Caco-2 (cell line): ENCODE data around the gene KIAA0319L. TPM values are rescaled to one million over a fixed set of nuclear protein-coding genes. Genes with fewer than 3 reads are reported as not detected.

Experiments
- BruUV-seq: library from RNA; stranded (reverse); fragments of 400-500 nt; replicated peaks from 2 replicates; lab custom pipeline; 2021; lab: Mats Ljungman, UMichigan
- CTCF ChIA-PET: fragments of 300-600 bp; sonication (Branson Sonifier 250); formaldehyde crosslinking; loops from one replicate; lab custom pipeline; 2022; ENCODE audit warnings: antibody characterized with exemption; lab: Charles Lee
- POLR2A ChIA-PET: fragments of 300-600 bp; sonication (Branson Sonifier 250); formaldehyde crosslinking; loops from one replicate; lab custom pipeline; 2022; ENCODE audit warnings: antibody characterized with exemption; lab: Charles Lee
- DNase-seq, 2 experiments: peaks; one replicate each; pipeline versions ENCODE4 v3.0.0 to v3.0.0-alpha.2; 2020 to 2022
- H3K27me3 ChIP-seq: replicated peaks from 2 replicates; pipeline ENCODE4 v1.6.0; 2011; ENCODE audit warnings: low read length; ENCODE audit not compliant: control insufficient read depth, insufficient read depth
- H3K36me3 ChIP-seq: 2 replicates; pipeline ENCODE4 v1.5.1; 2011; ENCODE audit warnings: low read length; ENCODE audit not compliant: control insufficient read depth, insufficient read depth
- H3K4me1 ChIP-seq: fragments of 250-450 bp; sonication (Bioruptor Pico); 2 replicates; pipeline ENCODE4 v1.5.1; 2020; ENCODE audit warnings: mild to moderate bottlenecking
- H3K4me3 ChIP-seq: 2 replicates; pipeline ENCODE4 v1.5.1; 2011; ENCODE audit warnings: low read depth, mild to moderate bottlenecking, control low read depth, low read length
- H3K9me3 ChIP-seq: fragments of 250-450 bp; sonication (Bioruptor Pico); 2 replicates; pipeline ENCODE4 v1.5.1; 2020; ENCODE audit warnings: mild to moderate bottlenecking, moderate library complexity
- H3K27ac Mint-ChIP-seq: one replicate; pipeline ENCODE4 v1.8.0; 2022; ENCODE audit warnings: mixed read lengths; ENCODE audit not compliant: unreplicated experiment
- H3K27me3 Mint-ChIP-seq: one replicate; pipeline ENCODE4 v1.8.0; 2022; ENCODE audit warnings: mixed read lengths; ENCODE audit not compliant: insufficient read depth, unreplicated experiment
- H3K36me3 Mint-ChIP-seq: one replicate; pipeline ENCODE4 v1.8.0; 2022; ENCODE audit warnings: mild to moderate bottlenecking, mixed read lengths; ENCODE audit not compliant: insufficient read depth, unreplicated experiment
- H3K4me1 Mint-ChIP-seq: one replicate; pipeline ENCODE4 v1.8.0; 2022; ENCODE audit warnings: low read depth, mixed read lengths; ENCODE audit not compliant: unreplicated experiment
- H3K4me3 Mint-ChIP-seq: one replicate; pipeline ENCODE4 v1.8.0; 2022; ENCODE audit warnings: mild to moderate bottlenecking, moderate library complexity, mixed read lengths; ENCODE audit not compliant: unreplicated experiment
- H3K9me3 Mint-ChIP-seq: one replicate; pipeline ENCODE4 v1.8.0; 2022; ENCODE audit warnings: mixed read lengths; ENCODE audit not compliant: unreplicated experiment
- intact Hi-C: fragments of 100-400 bp; cut with micrococcal nuclease; formaldehyde crosslinking; loops from one replicate; pipeline ENCODE4 v1.10.0; 2022; ENCODE audit not compliant: unreplicated experiment
- total RNA-seq: library from RNA; stranded (reverse); gene quantifications from 2 replicates; pipeline ENCODE4 v1.2.3, GENCODE V29; 2022
- TF ChIP-seq, protein P1 (sequence below), 2 experiments: fragments of 200-600 bp in 1 of 2; IDR thresholded peaks; 1 replicate in 1 of 2; 2 replicates in 1 of 2; pipeline versions ENCODE4 v1.5.1 to v1.8.0; 2011 to 2022; ENCODE audit warnings: antibody characterized with exemption in 1 of 2, control low read depth in 1 of 2, inconsistent platforms in 1 of 2, low read depth in 1 of 2, low read length in 1 of 2, mild to moderate bottlenecking in 1 of 2, moderate library complexity in 1 of 2; ENCODE audit not compliant: insufficient read depth in 1 of 2, severe bottlenecking in 1 of 2, unreplicated experiment in 1 of 2

Gene KIAA0319L
- total RNA-seq, 1 experiment from 2014 or later: 39.9 TPM

GRCh38 chr1:35519432-35519831 is 37.8 kb downstream of the KIAA0319L start:
- peaks cover 7% of the 10 kb centered on the region for H3K36me3 Mint-ChIP-seq
- Histone ChIP-seq H3K36me3 (no peaks in the 10 kb centered on the region), H3K4me3 (no peak overlapping the region), H3K4me1 (peaks cover 2% of the 10 kb centered on the region), H3K27me3 (no peaks in the 10 kb centered on the region), H3K9me3 (no peaks in the 10 kb centered on the region)
- H3K4me1 Mint-ChIP-seq: peaks cover 24% of the 10 kb centered on the region
- TF ChIP-seq, protein P1, sequence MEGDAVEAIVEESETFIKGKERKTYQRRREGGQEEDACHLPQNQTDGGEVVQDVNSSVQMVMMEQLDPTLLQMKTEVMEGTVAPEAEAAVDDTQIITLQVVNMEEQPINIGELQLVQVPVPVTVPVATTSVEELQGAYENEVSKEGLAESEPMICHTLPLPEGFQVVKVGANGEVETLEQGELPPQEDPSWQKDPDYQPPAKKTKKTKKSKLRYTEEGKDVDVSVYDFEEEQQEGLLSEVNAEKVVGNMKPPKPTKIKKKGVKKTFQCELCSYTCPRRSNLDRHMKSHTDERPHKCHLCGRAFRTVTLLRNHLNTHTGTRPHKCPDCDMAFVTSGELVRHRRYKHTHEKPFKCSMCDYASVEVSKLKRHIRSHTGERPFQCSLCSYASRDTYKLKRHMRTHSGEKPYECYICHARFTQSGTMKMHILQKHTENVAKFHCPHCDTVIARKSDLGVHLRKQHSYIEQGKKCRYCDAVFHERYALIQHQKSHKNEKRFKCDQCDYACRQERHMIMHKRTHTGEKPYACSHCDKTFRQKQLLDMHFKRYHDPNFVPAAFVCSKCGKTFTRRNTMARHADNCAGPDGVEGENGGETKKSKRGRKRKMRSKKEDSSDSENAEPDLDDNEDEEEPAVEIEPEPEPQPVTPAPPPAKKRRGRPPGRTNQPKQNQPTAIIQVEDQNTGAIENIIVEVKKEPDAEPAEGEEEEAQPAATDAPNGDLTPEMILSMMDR (IDR thresholded peaks at IDR 0.05; ENCODE audit: insufficient read depth in 1 of 2, low read depth in 1 of 2, low read length in 1 of 2, severe bottlenecking in 1 of 2, unreplicated experiment in 1 of 2): no peak
- CTCF ChIA-PET: no interaction called here
- POLR2A ChIA-PET: no interaction called here
- intact Hi-C loops: no loop called here
- peaks cover 43% of the 10 kb centered on the region for H3K9me3 Mint-ChIP-seq
- no peaks in the 10 kb centered on the region for H3K27me3 Mint-ChIP-seq
- no peak overlapping the region for H3K4me3 Mint-ChIP-seq
- DNase-seq: no peak
- no peak overlapping the region for H3K27ac Mint-ChIP-seq
- BruUV-seq: no TSS peak

GRCh38 chr1:35518183-35518582 is 39.0 kb downstream of the KIAA0319L start:
- H3K4me3 Mint-ChIP-seq: no peak overlapping the region
- DNase-seq: no peak
- H3K4me1 ChIP-seq: no peaks in the 10 kb centered on the region
- ChIA-PET POLR2A (no interaction called here), CTCF (no interaction called here)
- peaks cover 41% of the 10 kb centered on the region for H3K9me3 Mint-ChIP-seq
- peaks cover 12% of the 10 kb centered on the region for H3K4me1 Mint-ChIP-seq
- H3K9me3 ChIP-seq: no peaks in the 10 kb centered on the region
- no TSS peak for BruUV-seq
- intact Hi-C loops: no loop called here
- TF ChIP-seq, protein P1 (IDR thresholded peaks at IDR 0.05; ENCODE audit: insufficient read depth in 1 of 2, low read depth in 1 of 2, low read length in 1 of 2, severe bottlenecking in 1 of 2, unreplicated experiment in 1 of 2): no peak
- H3K4me3 ChIP-seq: no peak overlapping the region
- no peaks in the 10 kb centered on the region for H3K36me3 ChIP-seq
- H3K27me3 Mint-ChIP-seq: no peaks in the 10 kb centered on the region
- H3K27ac Mint-ChIP-seq: no peak overlapping the region
- peaks cover 5% of the 10 kb centered on the region for H3K36me3 Mint-ChIP-seq
- H3K27me3 ChIP-seq: no peaks in the 10 kb centered on the region

DNA sequence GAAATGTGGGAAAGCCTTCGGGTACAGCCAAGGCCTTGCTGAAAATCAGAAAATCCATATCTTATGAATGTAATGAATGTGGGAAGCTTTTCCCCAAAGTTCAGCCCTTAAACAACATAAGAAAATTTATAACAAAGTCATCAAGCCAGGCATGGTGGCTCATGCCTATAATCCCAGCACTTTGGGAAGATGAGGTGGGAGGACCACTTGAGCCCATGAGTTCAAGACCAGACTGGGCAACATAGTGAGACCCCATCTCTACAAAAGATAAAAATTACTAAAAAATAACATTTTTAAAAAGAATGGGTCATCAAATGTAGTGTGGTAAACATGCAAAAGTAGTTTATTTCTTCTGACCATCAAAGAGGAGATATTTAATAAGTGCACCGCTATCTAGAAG is 45.9 kb downstream of the KIAA0319L start:
- TF ChIP-seq, protein P1 (IDR thresholded peaks at IDR 0.05; ENCODE audit: insufficient read depth in 1 of 2, low read depth in 1 of 2, low read length in 1 of 2, severe bottlenecking in 1 of 2, unreplicated experiment in 1 of 2): no peak
- H3K4me3 Mint-ChIP-seq: no peak overlapping the region
- intact Hi-C loops: no loop called here
- Histone ChIP-seq H3K4me1 (no peaks in the 10 kb centered on the region), H3K4me3 (no peak overlapping the region), H3K27me3 (no peaks in the 10 kb centered on the region), H3K36me3 (no peaks in the 10 kb centered on the region), H3K9me3 (no peaks in the 10 kb centered on the region)
- DNase-seq: no peak
- H3K9me3 Mint-ChIP-seq: peaks cover 12% of the 10 kb centered on the region
- no peaks in the 10 kb centered on the region for H3K27me3 Mint-ChIP-seq
- BruUV-seq: no TSS peak
- CTCF ChIA-PET: no interaction called here
- H3K27ac Mint-ChIP-seq: no peak overlapping the region
- H3K36me3 Mint-ChIP-seq: peaks cover 6% of the 10 kb centered on the region
- H3K4me1 Mint-ChIP-seq: no peaks in the 10 kb centered on the region
- POLR2A ChIA-PET: no interaction called here
